HepG2 (cell line): ENCODE measurements around the gene INO80B. TPM values are rescaled to one million over a fixed set of nuclear protein-coding genes. Genes with fewer than 3 reads are reported as not detected.

Experiments used
- CREB3 ChIP-seq: sonication (generic); formaldehyde crosslinking; IDR thresholded peaks from 2 replicates; pipeline ENCODE4 v1.5.0; 2020; ENCODE audit warnings: missing genetic modification reagents
- CREM ChIP-seq, 2 experiments: sonication (generic) in 1 of 2; formaldehyde crosslinking in 1 of 2; IDR thresholded peaks; 2 replicates each; pipeline versions ENCODE4 v1.4.0 to v1.6.1; 2016 to 2020; ENCODE audit warnings: antibody characterized with exemption in 1 of 2, mild to moderate bottlenecking in 1 of 2, missing genetic modification reagents in 1 of 2
- DNMT3B ChIP-seq: conservative IDR thresholded peaks from 2 replicates; pipeline ENCODE4 v1.6.1; 2016; ENCODE audit warnings: missing biosample characterization, control low read depth
- NR2F1 ChIP-seq, 2 experiments: fragments of 450-650 bp in 1 of 2; formaldehyde crosslinking in 1 of 2; IDR thresholded peaks; 2 replicates each; pipeline versions ENCODE4 v1.5.0 to v1.6.1; 2016 to 2020; ENCODE audit warnings: mild to moderate bottlenecking in 1 of 2, missing compliant biosample characterization in 1 of 2, missing genetic modification reagents in 1 of 2, moderate library complexity in 1 of 2
- POLR2A ChIP-seq, 2 experiments: IDR thresholded peaks; 2 replicates each; pipeline ENCODE4 v1.6.1; 2011; ENCODE audit warnings: low read depth in 2 of 2, low read length in 2 of 2, mild to moderate bottlenecking in 1 of 2, moderate library complexity in 1 of 2; ENCODE audit not compliant: insufficient read depth in 1 of 2
- RBM22 ChIP-seq: fragments of 200-400 bp; formaldehyde crosslinking; optimal IDR thresholded peaks from 2 replicates; pipeline ENCODE3; 2017; ENCODE audit warnings: mild to moderate bottlenecking, low read length, moderate library complexity
- TCF7 ChIP-seq: sonication (generic); IDR thresholded peaks from 2 replicates; pipeline ENCODE4 v1.6.1; 2016; ENCODE audit warnings: antibody characterized with exemption, low read depth
- TEAD2 ChIP-seq: sonication (generic); formaldehyde crosslinking; IDR thresholded peaks from 2 replicates; pipeline ENCODE4 v1.9.0; 2021; ENCODE audit warnings: missing genetic modification reagents
- TFDP1 ChIP-seq: IDR thresholded peaks from 2 replicates; pipeline ENCODE4 v1.6.1; 2016; ENCODE audit warnings: missing compliant biosample characterization, missing genetic modification reagents, borderline replicate concordance
- TFE3 ChIP-seq: IDR thresholded peaks from 2 replicates; pipeline ENCODE4 v1.6.1; 2016
- TOPORS ChIP-seq: sonication (generic); formaldehyde crosslinking; IDR thresholded peaks from 2 replicates; pipeline ENCODE4 v1.8.0; 2023; ENCODE audit warnings: mild to moderate bottlenecking, missing genetic modification reagents
- TRAFD1 ChIP-seq: sonication (generic); formaldehyde crosslinking; IDR thresholded peaks from 2 replicates; pipeline ENCODE4 v1.5.1; 2020; ENCODE audit warnings: missing genetic modification reagents, mild to moderate bottlenecking, borderline replicate concordance
- U2AF2 ChIP-seq: fragments of 200-400 bp; formaldehyde crosslinking; IDR thresholded peaks from 2 replicates; pipeline ENCODE4 v1.6.1; 2017; ENCODE audit warnings: low read depth, mild to moderate bottlenecking, low read length
- ZNF274 ChIP-seq: sonication (generic); formaldehyde crosslinking; IDR thresholded peaks from 2 replicates; pipeline ENCODE4 v1.5.1; 2020; ENCODE audit warnings: mild to moderate bottlenecking, missing genetic modification reagents
- ZNF337 ChIP-seq: sonication (generic); formaldehyde crosslinking; IDR thresholded peaks from 2 replicates; pipeline ENCODE4 v1.5.1; 2020; ENCODE audit warnings: missing genetic modification reagents, low read depth, mild to moderate bottlenecking, borderline replicate concordance
- ZNF367 ChIP-seq: sonication (generic); formaldehyde crosslinking; IDR thresholded peaks from 2 replicates; pipeline ENCODE4 v1.4.0; 2020; ENCODE audit warnings: missing genetic modification reagents, borderline replicate concordance
- ZNF580 ChIP-seq: IDR thresholded peaks from 2 replicates; pipeline ENCODE4 v1.6.1; 2016; ENCODE audit warnings: low read depth, borderline replicate concordance
- ZNF614 ChIP-seq: IDR thresholded peaks from 2 replicates; pipeline ENCODE4 v1.6.1; 2018; ENCODE audit warnings: missing biosample characterization, missing genetic modification reagents, inconsistent platforms, borderline replicate concordance
- polyA plus RNA-seq, 8 experiments: library from polyadenylated mRNA; depleted of rRNA in 3 of 8; stranded (reverse) in 7 of 8; unstranded in 1 of 8; fragments of >200 nt; fragmentation: Illumina TruSeq in 4 of 8; extraction: Trizol in 4 of 8; gene quantifications; 2 replicates each; pipeline versions ENCODE4 v1.2.1 to v1.2.3, GENCODE V29; 2011 to 2016; ENCODE audit warnings: low read depth in 4 of 8, missing spikeins in 1 of 8, mixed read lengths in 1 of 8; ENCODE audit not compliant: insufficient read depth in 1 of 8
- total RNA-seq, 5 experiments: library from RNA; depleted of rRNA; stranded (reverse); fragments of >200 nt; fragmentation: Illumina TruSeq; extraction: Trizol; gene quantifications; 2 replicates each; pipeline ENCODE4 v1.2.3, GENCODE V29; 2016; ENCODE audit warnings: low read depth in 1 of 5

Gene INO80B
- total and polyA plus RNA-seq, 2 of the 13 experiments (the other 11 are each of a cell fraction or from before 2014, with no cell fraction given) = 6.2 to 14.5 TPM

GRCh38 chr2:74440378-74441169 is 14.3 kb upstream of the INO80B start (continued):
- 0 out of 2 replicates have a peak, but pooled peaks have one; percentile 48 for TF ChIP-seq CREM (IDR thresholded peaks at IDR 0.05)
- no peak for TF ChIP-seq CREM (CRISPR knock-in tag; IDR thresholded peaks at IDR 0.05)
- TF ChIP-seq ZNF367 (CRISPR knock-in tag) = no peak
- no peak for TF ChIP-seq TFE3
- TF ChIP-seq DNMT3B (CRISPR knock-in tag) = no peak; the same call in 1 of the 2 replicates
- no peak for TF ChIP-seq ZNF337 (CRISPR knock-in tag)
- TF ChIP-seq TOPORS (CRISPR knock-in tag) = no peak; the same call in 1 of the 2 replicates
- peak; percentile 66 for TF ChIP-seq RBM22
- peak; percentile 72 for TF ChIP-seq TFDP1
- TF ChIP-seq TCF7 = peak; percentile 4; the same call in 1 of the 2 replicates
- no peak for TF ChIP-seq TRAFD1 (CRISPR knock-in tag)
- TF ChIP-seq NR2F1 (CRISPR knock-in tag; IDR thresholded peaks at IDR 0.05) = peak in 1 of 2 experiments; percentile 69; a peak in 1 of 4 replicates
- TF ChIP-seq ZNF614 (CRISPR knock-in tag) = peak; percentile 82; the same call in 1 of the 2 replicates
- TF ChIP-seq ZNF274 (CRISPR knock-in tag) = peak; percentile 70
- TF ChIP-seq U2AF2 = peak; percentile 40; the same call in 1 of the 2 replicates
- TF ChIP-seq TEAD2 = no peak
- TF ChIP-seq POLR2A (IDR thresholded peaks at IDR 0.05; ENCODE audit: insufficient read depth in 1 of 2, low read depth in 2 of 2, low read length in 2 of 2) = peak; percentile 58 to 73
- TF ChIP-seq ZNF580 (CRISPR knock-in tag) = peak; percentile 67; the same call in 1 of the 2 replicates
- peak; percentile 57; the same call in 1 of the 2 replicates for TF ChIP-seq CREB3 (CRISPR knock-in tag)
